Activated CD4-positive, alpha-beta memory T cell treated with anti-CD3 and anti-CD28 coated beads, Interleukin-2, amount 10 ng/mL, durations not matched to agents 7 days and 5 days (primary cell): Measurements from ENCODE around the gene SDF2L1. TPM values are rescaled to one million over a fixed set of nuclear protein-coding genes. Genes with fewer than 3 reads are reported as not detected.
"Not testable (repeated sequence)": the region's sequence is repeated elsewhere in the genome, so short reads cannot be mapped to it uniquely, and the experiment has no call there.

Experiments
- CTCF ChIA-PET: fragments of 350-600 bp; sonication (Branson Sonifier 250); formaldehyde crosslinking; loops from one replicate; lab custom pipeline; 2021; ENCODE audit warnings: antibody characterized with exemption, inconsistent platforms; lab: Charles Lee
- POLR2A ChIA-PET: fragments of 350-600 bp; sonication (Branson Sonifier 250); formaldehyde crosslinking; loops from one replicate; lab custom pipeline; 2021; ENCODE audit warnings: antibody characterized with exemption; lab: Charles Lee
- DNase-seq: peaks from one replicate; pipeline ENCODE4 v3.0.0-alpha.2; 2020
- H3K27ac Mint-ChIP-seq: one replicate; pipeline ENCODE4 v1.8.0; 2021; ENCODE audit warnings: mild to moderate bottlenecking, mixed read lengths
- H3K27me3 Mint-ChIP-seq: one replicate; pipeline ENCODE4 v1.8.0; 2021; ENCODE audit warnings: mixed read lengths
- H3K36me3 Mint-ChIP-seq: one replicate; pipeline ENCODE4 v1.8.0; 2021; ENCODE audit warnings: low read depth, mixed read lengths
- H3K4me1 Mint-ChIP-seq: one replicate; pipeline ENCODE4 v1.8.0; 2021; ENCODE audit warnings: mixed read lengths
- H3K4me3 Mint-ChIP-seq: one replicate; pipeline ENCODE4 v1.8.0; 2021; ENCODE audit warnings: mild to moderate bottlenecking, mixed read lengths
- H3K9me3 Mint-ChIP-seq: one replicate; pipeline ENCODE4 v1.8.0; 2021; ENCODE audit warnings: mixed read lengths
- total RNA-seq, 2 experiments: library from RNA; stranded (reverse); gene quantifications; one replicate each; pipeline ENCODE4 v1.2.3, GENCODE V29; 2021

The SDF2L1 gene
- total RNA-seq, 2 experiments from 2014 or later, result 61.4 to 62.1 TPM

- no peak for DNase-seq
- ChIA-PET CTCF (interaction anchor here (13.8 kb wide), 1 partner anchor 10 kb away, joined by 289 read pairs; the partner anchor contains the start of gene SDF2L1), POLR2A (interaction anchor here (1.3 kb wide), 1 partner anchor 9 kb away, joined by 13 read pairs; the partner anchor contains the start of gene SDF2L1)
- no peak overlapping the region for H3K4me3 Mint-ChIP-seq
- peaks cover 24% of the 10 kb centered on the region for H3K4me1 Mint-ChIP-seq
- no peaks in the 10 kb centered on the region for H3K9me3 Mint-ChIP-seq
- no peaks in the 10 kb centered on the region for H3K27me3 Mint-ChIP-seq
- peaks cover 2% of the 10 kb centered on the region for H3K36me3 Mint-ChIP-seq
- no peak overlapping the region for H3K27ac Mint-ChIP-seq
Measured at GRCh38 chr22:21633481-21633880, 8.6 kb upstream of the SDF2L1 start.

- ChIA-PET CTCF (interaction anchor here (13.8 kb wide), 1 partner anchor 9 kb away, joined by 289 read pairs; the partner anchor contains the start of gene SDF2L1), POLR2A (interaction anchor here (1.3 kb wide), 1 partner anchor 8 kb away, joined by 13 read pairs; the partner anchor contains the start of gene SDF2L1)
- H3K36me3 Mint-ChIP-seq, result peaks cover 2% of the 10 kb centered on the region
- no peaks in the 10 kb centered on the region for H3K9me3 Mint-ChIP-seq
- H3K4me1 Mint-ChIP-seq, result peaks cover 23% of the 10 kb centered on the region
- H3K27ac Mint-ChIP-seq, result no peak overlapping the region
- DNase-seq, result no peak
- no peaks in the 10 kb centered on the region for H3K27me3 Mint-ChIP-seq
- no peak overlapping the region for H3K4me3 Mint-ChIP-seq
Measured at GRCh38 chr22:21634081-21634480, 8.0 kb upstream of the SDF2L1 start.

DNA sequence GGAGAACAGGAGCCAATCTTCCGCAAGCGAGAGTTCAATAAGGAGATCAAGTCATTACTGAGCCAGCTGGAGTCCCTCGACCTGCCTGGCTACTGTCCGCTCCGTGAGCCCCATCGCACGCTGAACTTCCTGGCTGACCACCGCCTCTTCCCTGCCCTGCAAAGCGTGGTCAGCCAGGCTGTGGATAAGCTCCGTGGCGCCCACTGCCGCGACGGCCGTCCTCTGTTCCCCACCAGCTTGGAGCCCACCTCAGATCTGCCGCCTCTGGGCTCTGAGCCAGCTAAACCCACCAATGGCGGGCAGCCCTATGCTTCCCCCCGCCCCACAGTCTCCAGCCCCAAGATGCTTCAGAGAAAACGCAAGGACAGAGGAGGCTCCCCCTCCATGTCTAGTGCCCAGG is 7.3 kb upstream of the SDF2L1 start:
- ChIA-PET CTCF (interaction anchor here (13.8 kb wide), 1 partner anchor 9 kb away, joined by 289 read pairs; the partner anchor contains the start of gene SDF2L1), POLR2A (interaction anchor here (0.9 kb wide), 1 partner anchor 8 kb away, joined by 4 read pairs; no protein-coding TSS in a partner anchor)
- no peak overlapping the region for H3K27ac Mint-ChIP-seq
- DNase-seq, result no peak
- H3K9me3 Mint-ChIP-seq, result no peaks in the 10 kb centered on the region
- H3K4me1 Mint-ChIP-seq, result peaks cover 21% of the 10 kb centered on the region
- no peaks in the 10 kb centered on the region for H3K36me3 Mint-ChIP-seq
- no peak overlapping the region for H3K4me3 Mint-ChIP-seq
- no peaks in the 10 kb centered on the region for H3K27me3 Mint-ChIP-seq

- POLR2A ChIA-PET, result interaction anchor here (0.7 to 0.9 kb wide), 2 partner anchors 7 to 16 kb away, joined by 3 to 4 read pairs; no protein-coding TSS in a partner anchor
- Mint-ChIP-seq H3K27ac (no peak overlapping the region), H3K9me3 (no peaks in the 10 kb centered on the region), H3K27me3 (no peaks in the 10 kb centered on the region), H3K36me3 (no peaks in the 10 kb centered on the region), H3K4me1 (peaks cover 20% of the 10 kb centered on the region), H3K4me3 (no peak overlapping the region)
- no peak for DNase-seq
- CTCF ChIA-PET, result interaction anchor here (13.8 kb wide), 1 partner anchor 8 kb away, joined by 289 read pairs; the partner anchor contains the start of gene SDF2L1
Measured at GRCh38 chr22:21635771-21636510, 6.2 kb upstream of the SDF2L1 start.

- H3K4me3 Mint-ChIP-seq, result no peak overlapping the region
- no peaks in the 10 kb centered on the region for H3K27me3 Mint-ChIP-seq
Measured at GRCh38 chr22:21636629-21637218, 5.4 kb upstream of the SDF2L1 start.

DNA sequence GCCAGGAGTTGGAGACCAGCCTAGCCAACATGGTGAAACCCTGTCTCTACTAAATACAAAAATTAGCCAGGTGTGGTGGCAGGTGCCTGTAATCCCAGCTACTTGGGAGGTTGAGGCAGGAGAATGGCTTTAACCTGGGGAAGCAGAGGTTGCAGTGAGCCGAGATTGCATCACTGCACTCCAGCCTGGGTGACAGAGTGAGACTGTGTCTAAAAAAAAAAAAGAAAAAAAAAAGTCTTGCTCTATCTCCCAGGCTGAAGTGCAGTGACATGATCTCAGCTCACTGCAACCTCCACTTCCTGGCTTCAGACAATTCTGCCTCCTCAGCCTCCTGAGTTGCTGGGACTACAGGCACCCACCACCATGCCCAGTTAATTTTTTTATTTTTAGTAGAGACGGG is 4.7 kb upstream of the SDF2L1 start:
- DNase-seq, H3K27me3 Mint-ChIP-seq, H3K4me3 Mint-ChIP-seq, H3K9me3 Mint-ChIP-seq, H3K36me3 Mint-ChIP-seq, H3K27ac Mint-ChIP-seq: not testable (repeated sequence)
- ChIA-PET POLR2A (interaction anchor here (1.2 kb wide), 1 partner anchor 15 kb away, joined by 4 read pairs; no protein-coding TSS in a partner anchor), CTCF (interaction anchor here (0.6 to 1.0 kb wide), 4 partner anchors 8 to 89 kb away, joined by 3 to 4 read pairs (median 4); partner anchors contain the start of gene YDJC)
- peaks cover 18% of the 10 kb centered on the region for H3K4me1 Mint-ChIP-seq

More at GRCh38 chr22:21636629-21637218, 5.4 kb upstream of the SDF2L1 start:
- CTCF ChIA-PET, result interaction anchor here (0.6 to 13.8 kb wide), 4 partner anchors 7 to 71 kb away, joined by 3 to 289 read pairs (median 4); partner anchors contain the start of genes SDF2L1 and YDJC
- no peak for DNase-seq
- no peaks in the 10 kb centered on the region for H3K36me3 Mint-ChIP-seq
- H3K4me1 Mint-ChIP-seq, result peaks cover 19% of the 10 kb centered on the region
- H3K27ac Mint-ChIP-seq, result no peak overlapping the region
- no peaks in the 10 kb centered on the region for H3K9me3 Mint-ChIP-seq
- POLR2A ChIA-PET, result interaction anchor here (1.2 kb wide), 1 partner anchor 16 kb away, joined by 4 read pairs; no protein-coding TSS in a partner anchor

DNA sequence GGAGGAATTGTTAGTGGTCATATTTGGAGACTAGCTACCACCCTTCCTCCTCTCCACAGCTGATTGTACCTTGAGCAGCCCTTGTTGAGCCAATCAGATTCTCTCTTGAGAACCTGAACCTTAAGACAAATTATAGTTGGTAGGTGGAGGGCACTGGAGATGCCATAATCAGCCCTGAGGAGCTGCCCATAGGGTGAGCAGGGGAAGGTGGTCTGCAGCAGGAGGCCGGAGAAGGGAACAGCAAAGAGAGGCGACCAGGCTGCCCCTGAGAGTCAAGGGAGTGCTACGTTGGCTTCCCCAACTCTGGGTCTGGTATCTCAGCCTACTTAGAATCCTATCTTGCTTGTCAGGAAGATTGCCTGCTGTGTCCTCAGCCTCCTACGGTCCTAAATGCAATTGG is 2.7 kb upstream of the SDF2L1 start:
- Mint-ChIP-seq H3K4me1 (peaks cover 26% of the 10 kb centered on the region), H3K4me3 (no peak overlapping the region), H3K36me3 (peaks cover 13% of the 10 kb centered on the region), H3K9me3 (no peaks in the 10 kb centered on the region), H3K27me3 (no peaks in the 10 kb centered on the region), H3K27ac (no peak overlapping the region)
- DNase-seq, result no peak
- POLR2A ChIA-PET, result interaction anchor here (1.0 kb wide), 1 partner anchor 10 kb away, joined by 3 read pairs; no protein-coding TSS in a partner anchor
- CTCF ChIA-PET, result interaction anchor here (9.8 kb wide), 1 partner anchor 10 kb away, joined by 289 read pairs; the partner anchor contains the start of genes CCDC116 and YDJC

DNA sequence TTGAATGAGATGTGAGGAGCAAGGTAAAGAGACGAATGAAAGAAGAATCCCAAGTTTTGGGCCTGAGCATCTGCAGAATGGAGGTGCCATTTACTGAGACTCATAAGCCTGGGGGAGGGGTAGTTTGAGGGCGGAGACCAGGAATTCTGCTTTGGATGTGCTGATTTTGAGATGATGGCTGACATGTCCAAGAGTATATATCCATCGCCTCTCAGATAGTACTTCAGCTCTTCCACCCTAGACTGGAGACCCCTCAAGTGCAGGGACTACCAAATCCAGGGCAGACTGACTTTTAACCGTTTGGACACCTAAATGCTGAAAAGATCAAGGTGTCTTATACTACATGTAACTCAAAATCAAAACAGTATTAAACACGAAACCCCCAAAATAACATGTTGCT is 1.3 kb upstream of the SDF2L1 start:
- peak overlapping the region; percentile 71 for H3K4me3 Mint-ChIP-seq
- POLR2A ChIA-PET, result interaction anchor here (0.9 to 5.0 kb wide), 9 partner anchors 7 to 67 kb away, joined by 3 to 132 read pairs (median 19); partner anchors contain the start of genes CCDC116, PPIL2 and YDJC
- peaks cover 15% of the 10 kb centered on the region for H3K36me3 Mint-ChIP-seq

GRCh38 chr22:21641417-21641788 is 699 bp upstream of the SDF2L1 start:
- H3K9me3 Mint-ChIP-seq, result no peaks in the 10 kb centered on the region
- H3K4me1 Mint-ChIP-seq, result peaks cover 27% of the 10 kb centered on the region
- ChIA-PET POLR2A (interaction anchor here (0.9 to 5.0 kb wide), 12 partner anchors 8 to 94 kb away, joined by 3 to 132 read pairs (median 18); partner anchors contain the start of genes CCDC116, PPIL2, UBE2L3 and YDJC), CTCF (interaction anchor here (0.9 to 9.8 kb wide), 8 partner anchors 11 to 72 kb away, joined by 4 to 289 read pairs (median 8); partner anchors contain the start of genes CCDC116, PPIL2 and YDJC)
- H3K4me3 Mint-ChIP-seq, result peak overlapping the region; percentile 71
- peak overlapping the region; percentile 42 for H3K27ac Mint-ChIP-seq
- H3K36me3 Mint-ChIP-seq, result peaks cover 19% of the 10 kb centered on the region
- H3K27me3 Mint-ChIP-seq, result no peaks in the 10 kb centered on the region
- no peak for DNase-seq

More for the DNA sequence above, 1.3 kb upstream of the SDF2L1 start:
- CTCF ChIA-PET, result interaction anchor here (9.8 kb wide), 1 partner anchor 11 kb away, joined by 289 read pairs; the partner anchor contains the start of genes CCDC116 and YDJC
- Mint-ChIP-seq H3K9me3 (no peaks in the 10 kb centered on the region), H3K4me1 (peaks cover 26% of the 10 kb centered on the region), H3K27ac (no peak overlapping the region), H3K27me3 (no peaks in the 10 kb centered on the region)
- no peak for DNase-seq

DNA sequence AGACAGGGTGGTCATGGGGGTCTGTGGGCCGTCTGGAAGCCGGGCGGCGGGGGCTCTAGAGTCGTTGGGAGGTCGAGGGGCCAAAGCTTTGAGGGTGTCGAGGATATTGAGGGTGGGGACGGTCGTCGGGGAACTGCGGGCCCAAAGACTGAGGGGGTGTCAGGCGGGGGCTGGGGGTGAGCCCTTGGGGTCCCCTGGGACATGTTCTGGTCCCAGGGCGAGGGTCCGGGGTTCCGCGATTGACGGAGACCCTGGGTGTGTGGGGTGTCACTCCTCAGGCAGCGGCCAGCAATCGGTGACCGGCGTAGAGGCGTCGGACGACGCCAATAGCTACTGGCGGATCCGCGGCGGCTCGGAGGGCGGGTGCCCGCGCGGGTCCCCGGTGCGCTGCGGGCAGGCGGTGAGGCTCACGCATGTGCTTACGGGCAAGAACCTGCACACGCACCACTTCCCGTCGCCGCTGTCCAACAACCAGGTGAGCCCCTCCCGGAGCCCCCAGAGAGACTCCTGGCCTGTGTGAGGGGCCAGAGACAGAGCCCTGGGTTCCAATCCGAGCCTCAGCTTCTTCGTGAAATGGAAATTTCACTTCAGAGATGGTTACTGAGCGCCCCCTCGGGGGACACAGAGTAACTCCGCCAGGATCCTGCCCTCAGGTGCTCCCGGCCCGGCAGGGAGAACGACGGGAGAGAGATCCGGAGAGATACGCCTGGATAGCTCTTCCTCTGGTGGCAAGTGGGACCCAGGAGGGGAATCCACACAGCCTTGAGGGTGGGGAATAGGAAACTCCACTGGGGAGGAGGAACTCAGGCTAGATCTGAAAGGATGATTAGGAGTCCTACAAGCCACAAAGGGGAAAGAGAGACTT is 714 bp downstream of the SDF2L1 start:
- H3K36me3 Mint-ChIP-seq, result peaks cover 25% of the 10 kb centered on the region
- POLR2A ChIA-PET, result interaction anchor here (1.0 to 5.0 kb wide), 16 partner anchors 8 to 120 kb away, joined by 3 to 132 read pairs (median 12); partner anchors contain the start of genes CCDC116, PPIL2, UBE2L3 and YDJC
- H3K27ac Mint-ChIP-seq, result peak overlapping the region; percentile 73
- CTCF ChIA-PET, result interaction anchor here (0.7 to 9.8 kb wide), 13 partner anchors 10 to 74 kb away, joined by 3 to 289 read pairs (median 6); partner anchors contain the start of genes CCDC116, PPIL2 and YDJC
- DNase-seq, result peak; percentile 70
- peaks cover 31% of the 10 kb centered on the region for H3K4me1 Mint-ChIP-seq
- H3K27me3 Mint-ChIP-seq, result no peaks in the 10 kb centered on the region
- no peaks in the 10 kb centered on the region for H3K9me3 Mint-ChIP-seq
- H3K4me3 Mint-ChIP-seq, result peak overlapping the region; percentile 71
